Transverse colon (tissue), 4 donors: ENCODE results near the gene C11orf91. TPM values are rescaled to one million over a fixed set of nuclear protein-coding genes. Genes with fewer than 3 reads are reported as not detected.

Experiments used
- DNase-seq: peaks from one replicate; pipeline ENCODE4 v3.0.0-alpha.2; 2019
- H3K27ac ChIP-seq, 4 donors: fragments of 200-600 bp; sonication (generic); 2 replicates each; pipeline ENCODE4 v1.5.1; 2016 to 2018; ENCODE audit warnings: inconsistent platforms in 4 of 4
- H3K27me3 ChIP-seq: fragments of 200-600 bp; sonication (generic); 2 replicates; pipeline ENCODE4 v1.5.1; 2017; ENCODE audit warnings: inconsistent platforms
- H3K36me3 ChIP-seq, 4 donors: fragments of 200-600 bp; sonication (generic); 2 replicates each; pipeline ENCODE4 v1.5.1; 2017 to 2019; ENCODE audit warnings: inconsistent platforms in 4 of 4
- H3K4me1 ChIP-seq, 4 donors: fragments of 200-600 bp; sonication (generic); 2 replicates each; pipeline ENCODE4 v1.5.1; 2017 to 2020; ENCODE audit warnings: inconsistent platforms in 4 of 4
- H3K4me3 ChIP-seq, 4 donors: fragments of 200-600 bp; sonication (generic); 1 replicate in 1 of 4; 2 replicates in 3 of 4; pipeline versions ENCODE4 v1.5.1 to v1.6.1; 2017 to 2019; ENCODE audit warnings: inconsistent platforms in 4 of 4
- H3K9me3 ChIP-seq, 2 donors: fragments of 200-600 bp; sonication (generic); 2 replicates each; pipeline ENCODE4 v1.5.1; 2017 to 2019; ENCODE audit warnings: inconsistent platforms in 2 of 2
- CTCF ChIP-seq, 5 experiments: fragments of 200-600 bp in 3 of 5; fragments of 450-650 bp in 2 of 5; sonication (generic) in 3 of 5; IDR thresholded peaks; 1 replicate in 2 of 5; 2 replicates in 3 of 5; pipeline ENCODE4 v1.5.1; 2016 to 2017; ENCODE audit warnings: antibody characterized with exemption in 5 of 5, inconsistent platforms in 3 of 5, mild to moderate bottlenecking in 2 of 5, moderate library complexity in 1 of 5
- EP300 ChIP-seq: sonication (generic); formaldehyde crosslinking; IDR thresholded peaks from one replicate; pipeline ENCODE4 v1.6.1; 2017; ENCODE audit warnings: antibody characterized with exemption, low read depth
- POLR2A ChIP-seq: fragments of 450-650 bp; IDR thresholded peaks from one replicate; pipeline ENCODE4 v1.6.1; 2016; ENCODE audit warnings: antibody characterized with exemption, mild to moderate bottlenecking, moderate library complexity
- POLR2AphosphoS5 ChIP-seq, 3 donors: sonication (generic); formaldehyde crosslinking; IDR thresholded peaks; one replicate each; pipeline ENCODE4 v1.6.1; 2016; ENCODE audit warnings: antibody characterized with exemption in 3 of 3
- WGBS, 2 donors: methylation state at CpG; one replicate each; pipeline ENCODE4 v1.1.5; 2018; ENCODE audit warnings: low coverage in 1 of 2; 5-methylcytosine and 5-hydroxymethylcytosine counted together
- in situ Hi-C, 4 donors: fragments of 200-750 bp; cut with MboI; loops; one replicate each; pipeline versions ENCODE4 v1.15.0 to v1.15.1; 2017; ENCODE audit warnings: low sequenced_read_pairs in 3 of 4, low pct_ligation_motif_present in 1 of 4, low pct_unique_long_range_greater_than_20kb in 1 of 4
- intact Hi-C: fragments of 100-400 bp; cut with DNase I; formaldehyde crosslinking; loops from one replicate; pipeline ENCODE4 v1.15.1; 2023; ENCODE audit warnings: low total_unique reads
- total RNA-seq, 4 donors: library from RNA; depleted of rRNA; stranded (reverse); fragments of >200 nt; gene quantifications; one replicate each; pipeline ENCODE4 v1.1.0, GENCODE V29; 2016

C11orf91 gene
- total RNA-seq, 4 donors from 2014 or later: not detected

- no peak for DNase-seq
- no peak for TF ChIP-seq POLR2A
- no peak for TF ChIP-seq EP300
- TF ChIP-seq CTCF (IDR thresholded peaks at IDR 0.05): no peak
- no peak for TF ChIP-seq POLR2AphosphoS5 (IDR thresholded peaks at IDR 0.05)
- Histone ChIP-seq H3K4me1 (peaks cover 16 to 39% (median 31%) of the 10 kb centered on the region in 4 donors), H3K9me3 (peaks cover 0 to 3% of the 10 kb centered on the region in 2 donors), H3K36me3 (no peaks in the 10 kb centered on the region), H3K27ac (peak overlapping the region; percentile 78 to 88 (median 86)), H3K4me3 (no peak overlapping the region), H3K27me3 (no peaks in the 10 kb centered on the region)
- in situ Hi-C loops: loop anchor here (10.0 to 25.0 kb wide), 2 partner anchors 325 to 327 kb away; no protein-coding TSS in a partner anchor
- intact Hi-C loops: no loop called here
- 94 to 96% methylated on average over 3 to 8 of the region's 8 CpGs for WGBS, 2 donors
Observed at GRCh38 chr11:33689501-33689900, 11.1 kb downstream of the C11orf91 start.

- no peak for DNase-seq
- in situ Hi-C loops (loop anchor here (10.0 to 25.0 kb wide), 2 partner anchors 324 to 327 kb away; no protein-coding TSS in a partner anchor), intact Hi-C loops (no loop called here)
- Histone ChIP-seq H3K9me3 (peaks cover 0 to 3% of the 10 kb centered on the region in 2 donors), H3K27me3 (no peaks in the 10 kb centered on the region), H3K4me1 (peaks cover 16 to 39% (median 31%) of the 10 kb centered on the region in 4 donors), H3K27ac (peak overlapping the region in 1 of 4 donors; percentile 87), H3K4me3 (no peak overlapping the region), H3K36me3 (no peaks in the 10 kb centered on the region)
- 77 to 79% methylated on average over 2 to 4 of the region's 4 CpGs for WGBS, 2 donors
- TF ChIP-seq CTCF (IDR thresholded peaks at IDR 0.05): no peak
- no peak for TF ChIP-seq POLR2A
- no peak for TF ChIP-seq POLR2AphosphoS5 (IDR thresholded peaks at IDR 0.05)
- no peak for TF ChIP-seq EP300
Observed at GRCh38 chr11:33689085-33689484, 11.5 kb downstream of the C11orf91 start.

- no peaks in the 10 kb centered on the region for H3K36me3 ChIP-seq
- no peak for DNase-seq
- in situ Hi-C loops: loop anchor here (10.0 to 25.0 kb wide), 2 partner anchors 323 to 326 kb away; no protein-coding TSS in a partner anchor
Observed at GRCh38 chr11:33687733-33688479, 12.7 kb downstream of the C11orf91 start.

More at GRCh38 chr11:33687733-33688479, 12.7 kb downstream of the C11orf91 start:
- no peak overlapping the region for H3K27ac ChIP-seq
- intact Hi-C loops: no loop called here
- WGBS, 2 donors: 56 to 91% methylated on average over 1 to 2 of the region's 2 CpGs
- H3K27me3 ChIP-seq: no peaks in the 10 kb centered on the region
- no peak for TF ChIP-seq POLR2AphosphoS5 (IDR thresholded peaks at IDR 0.05)
- no peak for TF ChIP-seq EP300
- peak; percentile 49 to 67 (median 51) for TF ChIP-seq CTCF (IDR thresholded peaks at IDR 0.05)
- no peak overlapping the region for H3K4me3 ChIP-seq
- H3K4me1 ChIP-seq: peaks cover 15 to 37% (median 30%) of the 10 kb centered on the region in 4 donors
- H3K9me3 ChIP-seq: peaks cover 0 to 3% of the 10 kb centered on the region in 2 donors
